ENCODE measurements around the gene SYNE2. TPM values are rescaled to one million over a fixed set of nuclear protein-coding genes. Genes with fewer than 3 reads are reported as not detected.
"Not testable (repeated sequence)": the region's sequence is repeated elsewhere in the genome, so short reads cannot be mapped to it uniquely, and the experiment has no call there.

The SYNE2 gene
- total RNA-seq, 1 donor from 2014 or later: 105 TPM

GRCh38 chr14:64178814-64179213, 326.0 kb downstream of the SYNE2 start:
- H2AFZ ChIP-seq (replicated peaks): no peak overlapping the region
- H3K4me1 ChIP-seq: no peaks in the 10 kb centered on the region
- H3K4me2 ChIP-seq: no peak overlapping the region
- no peak overlapping the region for H3K9ac ChIP-seq
- TF ChIP-seq EZH2phosphoT487 (IDR thresholded peaks at IDR 0.05) (no peak), EZH2 (IDR thresholded peaks at IDR 0.05) (no peak)
- TF ChIP-seq, protein P1, sequence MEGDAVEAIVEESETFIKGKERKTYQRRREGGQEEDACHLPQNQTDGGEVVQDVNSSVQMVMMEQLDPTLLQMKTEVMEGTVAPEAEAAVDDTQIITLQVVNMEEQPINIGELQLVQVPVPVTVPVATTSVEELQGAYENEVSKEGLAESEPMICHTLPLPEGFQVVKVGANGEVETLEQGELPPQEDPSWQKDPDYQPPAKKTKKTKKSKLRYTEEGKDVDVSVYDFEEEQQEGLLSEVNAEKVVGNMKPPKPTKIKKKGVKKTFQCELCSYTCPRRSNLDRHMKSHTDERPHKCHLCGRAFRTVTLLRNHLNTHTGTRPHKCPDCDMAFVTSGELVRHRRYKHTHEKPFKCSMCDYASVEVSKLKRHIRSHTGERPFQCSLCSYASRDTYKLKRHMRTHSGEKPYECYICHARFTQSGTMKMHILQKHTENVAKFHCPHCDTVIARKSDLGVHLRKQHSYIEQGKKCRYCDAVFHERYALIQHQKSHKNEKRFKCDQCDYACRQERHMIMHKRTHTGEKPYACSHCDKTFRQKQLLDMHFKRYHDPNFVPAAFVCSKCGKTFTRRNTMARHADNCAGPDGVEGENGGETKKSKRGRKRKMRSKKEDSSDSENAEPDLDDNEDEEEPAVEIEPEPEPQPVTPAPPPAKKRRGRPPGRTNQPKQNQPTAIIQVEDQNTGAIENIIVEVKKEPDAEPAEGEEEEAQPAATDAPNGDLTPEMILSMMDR (IDR thresholded peaks at IDR 0.05): no peak
- no peaks in the 10 kb centered on the region for H3F3A ChIP-seq (ENCODE audit: low read depth)
- Mint-ChIP-seq H3K9me3 (peaks cover 8% of the 10 kb centered on the region), H3K36me3 (peaks cover 29% of the 10 kb centered on the region), H3K27ac (no peak overlapping the region), H3K4me3 (no peak overlapping the region), H3K4me1 (no peaks in the 10 kb centered on the region), H3K27me3 (ENCODE audit: insufficient read depth, low read depth) (peaks cover 2% of the 10 kb centered on the region)
- H3K79me2 ChIP-seq (ENCODE audit: low read depth): no peaks in the 10 kb centered on the region
- DNase-seq (ENCODE audit: low spot score): no peak
- H3K27ac ChIP-seq: no peak overlapping the region
- no peaks in the 10 kb centered on the region for H4K20me1 ChIP-seq (ENCODE audit: low read depth)
- no peaks in the 10 kb centered on the region for H3K27me3 ChIP-seq
- no peaks in the 10 kb centered on the region for H3K9me3 ChIP-seq (ENCODE audit: low read depth)
- no peak overlapping the region for H3K4me3 ChIP-seq
- peaks cover 18% of the 10 kb centered on the region for H3K36me3 ChIP-seq

DNA sequence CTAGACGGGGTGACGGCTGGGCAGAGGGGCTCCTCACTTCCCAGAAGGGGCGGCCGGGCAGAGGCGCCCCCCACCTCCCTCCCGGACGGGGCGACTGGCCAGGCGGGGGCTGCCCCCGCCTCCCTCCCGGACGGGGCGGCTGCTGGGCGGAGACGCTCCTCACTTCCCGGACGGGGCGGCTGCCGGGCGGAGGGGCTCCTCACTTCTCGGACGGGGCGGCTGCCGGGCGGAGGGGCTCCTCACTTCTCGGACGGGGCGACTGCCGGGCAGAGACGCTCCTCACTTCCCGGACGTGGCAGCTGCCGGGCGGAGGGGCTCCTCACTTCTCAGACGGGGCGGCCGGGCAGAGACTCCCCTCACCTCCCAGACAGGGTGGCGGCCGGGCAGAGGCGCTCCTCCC, 330.1 kb downstream of the SYNE2 start:
- not testable (repeated sequence) for H3K79me2 ChIP-seq (ENCODE audit: low read depth); H3K27me3 ChIP-seq; H3K27me3 Mint-ChIP-seq (ENCODE audit: insufficient read depth, low read depth); H3K27ac ChIP-seq; H3K9ac ChIP-seq; H3K9me3 ChIP-seq (ENCODE audit: low read depth); H3K4me2 ChIP-seq; H3K4me3 ChIP-seq; H3K27ac Mint-ChIP-seq; DNase-seq (ENCODE audit: low spot score); H3K4me3 Mint-ChIP-seq; H2AFZ ChIP-seq (replicated peaks)
- peaks cover 19% of the 10 kb centered on the region for H3K9me3 Mint-ChIP-seq
- H3K36me3 Mint-ChIP-seq: peaks cover 36% of the 10 kb centered on the region
- peaks cover 24% of the 10 kb centered on the region for H4K20me1 ChIP-seq (ENCODE audit: low read depth)
- H3K4me1 ChIP-seq: peaks cover 21% of the 10 kb centered on the region
- H3K36me3 ChIP-seq: peaks cover 12% of the 10 kb centered on the region
- H3F3A ChIP-seq (ENCODE audit: low read depth): peaks cover 23% of the 10 kb centered on the region
- H3K4me1 Mint-ChIP-seq: peaks cover 18% of the 10 kb centered on the region

DNA sequence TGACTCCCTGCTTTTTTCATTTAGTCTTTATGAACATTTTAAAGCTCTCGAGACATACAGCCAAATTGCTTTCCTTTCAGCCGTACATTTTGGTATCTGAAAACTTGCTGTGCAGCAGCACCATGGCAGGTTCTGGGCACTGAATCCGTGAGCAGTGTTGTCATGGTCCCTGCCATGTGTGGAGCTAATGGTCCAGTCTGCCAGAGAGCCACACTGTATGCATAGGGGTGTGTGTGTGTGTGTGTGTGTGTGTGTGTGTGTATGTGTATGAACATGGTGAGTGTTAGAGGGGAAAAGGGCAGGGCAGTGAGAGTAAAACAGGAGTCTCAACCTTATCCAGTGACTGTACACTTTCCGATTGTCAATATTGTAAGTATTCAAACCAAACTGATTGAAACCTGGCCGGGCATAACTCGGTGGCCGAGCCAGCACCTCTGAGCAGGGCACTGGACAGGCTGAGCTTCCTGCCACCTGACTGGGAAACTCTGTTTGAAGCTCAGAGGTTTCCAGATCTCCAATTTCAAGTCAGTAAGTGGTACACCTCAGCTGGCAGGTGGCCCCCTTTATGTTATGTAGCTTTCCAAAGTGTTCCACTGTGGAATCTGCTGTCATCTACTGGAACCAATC, 331.4 kb downstream of the SYNE2 start:
- Histone ChIP-seq H3K27me3 (peaks cover 19% of the 10 kb centered on the region), H3K9me3 (ENCODE audit: low read depth) (no peaks in the 10 kb centered on the region), H3K9ac (no peak overlapping the region), H3K4me3 (no peak overlapping the region), H4K20me1 (ENCODE audit: low read depth) (peaks cover 34% of the 10 kb centered on the region), H2AFZ (replicated peaks) (no peak overlapping the region), H3K36me3 (peaks cover 12% of the 10 kb centered on the region), H3K4me1 (peaks cover 21% of the 10 kb centered on the region), H3K79me2 (ENCODE audit: low read depth) (no peaks in the 10 kb centered on the region), H3K4me2 (no peak overlapping the region), H3F3A (ENCODE audit: low read depth) (peaks cover 23% of the 10 kb centered on the region), H3K27ac (no peak overlapping the region)
- Mint-ChIP-seq H3K9me3 (peaks cover 19% of the 10 kb centered on the region), H3K4me3 (no peak overlapping the region), H3K4me1 (peaks cover 18% of the 10 kb centered on the region), H3K27me3 (ENCODE audit: insufficient read depth, low read depth) (no peaks in the 10 kb centered on the region), H3K27ac (no peak overlapping the region), H3K36me3 (peaks cover 45% of the 10 kb centered on the region)
- no peak for TF ChIP-seq EZH2phosphoT487 (IDR thresholded peaks at IDR 0.05)
- no peak for TF ChIP-seq EZH2 (IDR thresholded peaks at IDR 0.05)
- TF ChIP-seq, protein P1 (IDR thresholded peaks at IDR 0.05): no peak
- no peak for DNase-seq (ENCODE audit: low spot score)

- H3K36me3 ChIP-seq: peaks cover 12% of the 10 kb centered on the region
Observed at GRCh38 chr14:64185184-64185583, 332.4 kb downstream of the SYNE2 start.

More at GRCh38 chr14:64185184-64185583, 332.4 kb downstream of the SYNE2 start:
- Mint-ChIP-seq H3K9me3 (peaks cover 19% of the 10 kb centered on the region), H3K4me3 (no peak overlapping the region), H3K27ac (no peak overlapping the region), H3K27me3 (ENCODE audit: insufficient read depth, low read depth) (no peaks in the 10 kb centered on the region), H3K4me1 (peaks cover 18% of the 10 kb centered on the region), H3K36me3 (peaks cover 44% of the 10 kb centered on the region)
- Histone ChIP-seq H3K4me1 (peaks cover 21% of the 10 kb centered on the region), H4K20me1 (ENCODE audit: low read depth) (peaks cover 42% of the 10 kb centered on the region), H3K27ac (no peak overlapping the region), H3K27me3 (peaks cover 19% of the 10 kb centered on the region), H3K9me3 (ENCODE audit: low read depth) (no peaks in the 10 kb centered on the region), H3K9ac (no peak overlapping the region), H3K79me2 (ENCODE audit: low read depth) (no peaks in the 10 kb centered on the region), H3K4me2 (no peak overlapping the region), H3K4me3 (no peak overlapping the region), H3F3A (ENCODE audit: low read depth) (peaks cover 23% of the 10 kb centered on the region), H2AFZ (replicated peaks) (no peak overlapping the region)
- TF ChIP-seq EZH2phosphoT487 (IDR thresholded peaks at IDR 0.05) (no peak), EZH2 (IDR thresholded peaks at IDR 0.05) (no peak)
- TF ChIP-seq, protein P1 (IDR thresholded peaks at IDR 0.05): no peak
- no peak for DNase-seq (ENCODE audit: low spot score)

All from neural progenitor cell (in vitro differentiated cells).